Glutamatergic neuron (in vitro differentiated cells): ENCODE data around the gene OLFM2. TPM values are rescaled to one million over a fixed set of nuclear protein-coding genes. Genes with fewer than 3 reads are reported as not detected.

Experiments used
- DNase-seq: peaks from one replicate; pipeline ENCODE4 v3.0.0; 2022
- H3K27ac Mint-ChIP-seq: one replicate; pipeline ENCODE4 v1.8.0; 2020; ENCODE audit warnings: mild to moderate bottlenecking, mixed read lengths, inconsistent platforms; ENCODE audit not compliant: unreplicated experiment
- H3K27me3 Mint-ChIP-seq: one replicate; pipeline ENCODE4 v1.8.0; 2020; ENCODE audit warnings: mild to moderate bottlenecking, moderate library complexity, mixed read lengths, inconsistent platforms; ENCODE audit not compliant: unreplicated experiment
- H3K36me3 Mint-ChIP-seq: one replicate; pipeline ENCODE4 v1.8.0; 2020; ENCODE audit warnings: mild to moderate bottlenecking, mixed read lengths, inconsistent platforms; ENCODE audit not compliant: unreplicated experiment
- H3K4me1 Mint-ChIP-seq: one replicate; pipeline ENCODE4 v1.8.0; 2020; ENCODE audit warnings: mild to moderate bottlenecking, low read depth, mixed read lengths, inconsistent platforms; ENCODE audit not compliant: unreplicated experiment
- H3K4me3 Mint-ChIP-seq: one replicate; pipeline ENCODE4 v1.8.0; 2020; ENCODE audit warnings: mild to moderate bottlenecking, mixed read lengths, inconsistent platforms; ENCODE audit not compliant: unreplicated experiment
- H3K9me3 Mint-ChIP-seq: one replicate; pipeline ENCODE4 v1.8.0; 2020; ENCODE audit warnings: mild to moderate bottlenecking, moderate library complexity, mixed read lengths, inconsistent platforms; ENCODE audit not compliant: unreplicated experiment
- total RNA-seq: library from RNA; stranded (reverse); fragmentation: NEBNext Ultra II Directional; extraction: Animal tissue kit (Norgen Biotek cat#: 25700); gene quantifications from one replicate; pipeline ENCODE4 v1.2.1, GENCODE V29; 2021; ENCODE audit not compliant: unreplicated experiment
- TF ChIP-seq, protein P1 (sequence below): fragments of 200-600 bp; sonication (generic); IDR thresholded peaks from one replicate; pipeline ENCODE4 v1.5.0; 2021; ENCODE audit not compliant: partially characterized antibody, unreplicated experiment

OLFM2 gene
- total RNA-seq, 1 donor from 2014 or later: 19.5 TPM

DNA sequence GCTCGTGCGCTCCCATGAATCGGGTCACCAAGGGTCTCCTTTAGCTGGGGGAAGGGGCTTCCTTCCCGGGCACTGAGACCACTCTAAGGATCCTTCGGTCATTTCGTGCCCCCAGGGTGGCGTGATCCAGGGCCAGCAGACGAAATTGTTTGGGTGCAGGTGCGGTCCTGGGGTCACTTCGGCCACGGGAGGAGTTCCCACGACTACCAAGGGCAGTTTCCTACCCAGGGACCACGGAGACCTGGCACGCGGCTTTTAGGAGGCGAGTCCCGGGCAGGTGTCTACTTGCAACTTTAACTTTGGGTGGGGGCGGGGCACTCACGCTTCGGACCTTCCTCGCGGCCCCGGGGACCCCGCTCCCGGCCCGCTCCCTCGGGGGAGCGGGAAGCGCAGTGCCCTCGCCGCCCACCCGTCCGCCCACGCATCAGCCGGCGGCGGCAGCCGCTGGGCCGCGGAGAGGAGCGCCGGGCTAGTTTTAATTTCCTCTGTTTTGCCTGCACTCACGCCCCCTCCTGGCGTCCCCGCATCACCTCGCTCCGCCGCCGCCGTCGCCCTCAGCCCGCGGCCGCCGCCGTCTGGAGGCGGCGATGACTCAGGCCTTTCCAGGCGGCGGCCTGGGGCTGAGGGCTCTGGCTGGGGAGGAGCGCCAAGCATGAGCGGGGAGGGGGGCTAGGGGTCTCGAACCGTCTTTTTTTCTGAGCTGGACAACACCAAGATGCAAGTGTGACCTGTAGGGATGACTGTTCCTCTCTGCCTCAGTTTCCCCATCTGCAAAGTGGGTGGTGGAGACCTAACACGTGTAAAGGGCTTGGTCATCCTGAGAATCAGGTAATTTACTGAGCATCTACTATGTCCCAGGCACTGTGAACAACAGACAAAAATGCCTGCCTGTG is 21.8 kb downstream of the OLFM2 start:
- peaks cover 10% of the 10 kb centered on the region for H3K4me1 Mint-ChIP-seq
- H3K27me3 Mint-ChIP-seq: peaks cover 5% of the 10 kb centered on the region
- peak; percentile 90 for DNase-seq
- TF ChIP-seq, protein P1, sequence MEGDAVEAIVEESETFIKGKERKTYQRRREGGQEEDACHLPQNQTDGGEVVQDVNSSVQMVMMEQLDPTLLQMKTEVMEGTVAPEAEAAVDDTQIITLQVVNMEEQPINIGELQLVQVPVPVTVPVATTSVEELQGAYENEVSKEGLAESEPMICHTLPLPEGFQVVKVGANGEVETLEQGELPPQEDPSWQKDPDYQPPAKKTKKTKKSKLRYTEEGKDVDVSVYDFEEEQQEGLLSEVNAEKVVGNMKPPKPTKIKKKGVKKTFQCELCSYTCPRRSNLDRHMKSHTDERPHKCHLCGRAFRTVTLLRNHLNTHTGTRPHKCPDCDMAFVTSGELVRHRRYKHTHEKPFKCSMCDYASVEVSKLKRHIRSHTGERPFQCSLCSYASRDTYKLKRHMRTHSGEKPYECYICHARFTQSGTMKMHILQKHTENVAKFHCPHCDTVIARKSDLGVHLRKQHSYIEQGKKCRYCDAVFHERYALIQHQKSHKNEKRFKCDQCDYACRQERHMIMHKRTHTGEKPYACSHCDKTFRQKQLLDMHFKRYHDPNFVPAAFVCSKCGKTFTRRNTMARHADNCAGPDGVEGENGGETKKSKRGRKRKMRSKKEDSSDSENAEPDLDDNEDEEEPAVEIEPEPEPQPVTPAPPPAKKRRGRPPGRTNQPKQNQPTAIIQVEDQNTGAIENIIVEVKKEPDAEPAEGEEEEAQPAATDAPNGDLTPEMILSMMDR: peak; percentile 75
- H3K4me3 Mint-ChIP-seq: peak overlapping the region; percentile 83
- no peak overlapping the region for H3K27ac Mint-ChIP-seq
- peaks cover 9% of the 10 kb centered on the region for H3K9me3 Mint-ChIP-seq
- H3K36me3 Mint-ChIP-seq: no peaks in the 10 kb centered on the region

- peak overlapping the region; percentile 83 for H3K4me3 Mint-ChIP-seq
- H3K4me1 Mint-ChIP-seq: peaks cover 10% of the 10 kb centered on the region
- H3K9me3 Mint-ChIP-seq: peaks cover 9% of the 10 kb centered on the region
- H3K36me3 Mint-ChIP-seq: no peaks in the 10 kb centered on the region
- H3K27ac Mint-ChIP-seq: no peak overlapping the region
- peaks cover 6% of the 10 kb centered on the region for H3K27me3 Mint-ChIP-seq
- TF ChIP-seq, protein P1: no peak
- DNase-seq: no peak
These were observed 22.4 kb downstream of the OLFM2 start for GRCh38 chr19:9914001-9914314.

GRCh38 chr19:9913237-9914000 is 22.9 kb downstream of the OLFM2 start:
- H3K9me3 Mint-ChIP-seq: peaks cover 9% of the 10 kb centered on the region
- peaks cover 7% of the 10 kb centered on the region for H3K4me1 Mint-ChIP-seq
- no peaks in the 10 kb centered on the region for H3K36me3 Mint-ChIP-seq
- H3K27me3 Mint-ChIP-seq: peaks cover 6% of the 10 kb centered on the region
- TF ChIP-seq, protein P1: no peak
- peak; percentile 47 for DNase-seq
- peak overlapping the region; percentile 69 for H3K4me3 Mint-ChIP-seq
- no peak overlapping the region for H3K27ac Mint-ChIP-seq

DNA sequence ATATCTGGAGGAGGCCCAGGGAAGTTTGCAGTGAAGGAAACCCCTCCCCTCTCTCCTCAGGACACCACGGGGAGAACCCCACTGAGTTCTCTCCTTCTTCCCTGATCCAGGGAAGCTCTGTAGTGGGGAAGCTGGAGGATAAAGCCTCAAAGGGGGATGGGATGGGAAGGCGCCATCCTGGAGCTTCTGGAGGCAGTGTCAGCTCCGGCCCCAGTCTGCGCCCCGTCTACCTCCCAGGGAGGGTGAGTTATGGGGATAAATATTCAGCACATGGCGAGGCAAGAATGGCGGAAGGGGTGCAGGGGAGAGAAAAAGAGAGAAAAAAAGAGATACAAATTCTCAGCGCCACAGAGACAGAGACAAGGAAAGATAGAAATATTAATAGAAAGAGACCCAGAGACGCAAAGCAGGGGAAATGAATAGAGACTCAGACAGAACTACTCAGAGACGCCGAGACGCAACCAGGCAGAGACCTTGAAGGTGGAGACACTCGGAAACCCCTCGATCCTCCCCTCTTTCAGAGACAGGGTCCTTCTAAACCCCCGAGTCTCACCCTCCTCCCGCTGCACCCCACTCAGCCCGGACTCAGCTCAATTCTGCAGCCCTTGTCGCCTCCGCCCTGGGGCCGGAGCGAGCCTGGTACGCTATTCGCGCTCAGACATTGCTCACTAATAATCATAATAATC is 23.6 kb downstream of the OLFM2 start:
- peaks cover 7% of the 10 kb centered on the region for H3K4me1 Mint-ChIP-seq
- H3K9me3 Mint-ChIP-seq: peaks cover 9% of the 10 kb centered on the region
- TF ChIP-seq, protein P1: no peak
- peak overlapping the region; percentile 69 for H3K4me3 Mint-ChIP-seq
- DNase-seq: no peak
- H3K27me3 Mint-ChIP-seq: peaks cover 6% of the 10 kb centered on the region
- H3K36me3 Mint-ChIP-seq: no peaks in the 10 kb centered on the region
- H3K27ac Mint-ChIP-seq: no peak overlapping the region
